ENCODE measurements around the gene MOCS2.

DNA sequence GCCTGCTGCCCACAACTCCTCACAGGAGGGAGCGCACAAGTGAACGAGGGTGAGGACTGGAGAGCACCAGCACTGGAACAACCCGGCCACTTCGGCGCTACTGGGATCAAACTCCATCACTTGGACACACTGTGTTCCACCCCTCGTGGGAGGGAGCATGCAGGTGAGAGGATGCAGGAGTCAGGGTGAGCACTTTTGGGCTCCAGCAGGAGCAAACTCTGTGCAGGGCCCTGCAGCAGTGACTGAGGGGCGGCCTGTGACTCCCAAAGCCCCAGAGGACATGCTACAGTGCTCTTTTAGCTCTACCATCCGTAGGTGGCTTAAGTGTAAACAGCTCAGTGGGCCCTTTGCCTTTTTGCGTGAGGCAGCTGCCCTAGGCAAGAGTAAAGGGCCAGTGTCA lies 4.4 kb upstream of the MOCS2 start:
- TF ChIP-seq CTCF (IDR thresholded peaks at IDR 0.05; ENCODE audit: insufficient read depth, low read length) (no peak), SPI1 (IDR thresholded peaks at IDR 0.05; ENCODE audit: borderline replicate concordance, low read depth) (no peak), POLR2AphosphoS5 (IDR thresholded peaks at IDR 0.05; ENCODE audit: low read depth) (no peak), GABPA (IDR thresholded peaks at IDR 0.05; ENCODE audit: low read depth) (no peak)
